Gastrocnemius medialis (tissue), 4 donors: Measurements from ENCODE around the gene ITGA11. TPM values are rescaled to one million over a fixed set of nuclear protein-coding genes. Genes with fewer than 3 reads are reported as not detected.

Experiments
- ATAC-seq, 2 donors: fragments of 150-250 bp; one replicate each; pipeline ENCODE4 v1.9.1; 2016
- DNase-seq, 2 donors: peaks; one replicate each; pipeline ENCODE4 v3.0.0-alpha.2; 2019
- H3K27ac ChIP-seq, 4 donors: fragments of 200-600 bp; sonication (generic); 1 replicate in 1 of 4; 2 replicates in 3 of 4; pipeline ENCODE4 v1.5.1; 2016 to 2018; ENCODE audit warnings: mild to moderate bottlenecking in 2 of 4, moderate library complexity in 1 of 4
- H3K27me3 ChIP-seq, 3 donors: fragments of 200-600 bp; sonication (generic) in 2 of 3; 1 replicate in 1 of 3; 2 replicates in 2 of 3; pipeline versions ENCODE4 v1.5.1 to v1.6.0; 2016 to 2019; ENCODE audit warnings: mild to moderate bottlenecking in 1 of 3, moderate library complexity in 1 of 3
- H3K36me3 ChIP-seq, 2 donors: fragments of 200-600 bp; sonication (generic) in 1 of 2; one replicate each; pipeline ENCODE4 v1.5.1; 2017 to 2018
- H3K4me1 ChIP-seq, 2 donors: fragments of 200-600 bp; sonication (generic) in 1 of 2; one replicate each; pipeline ENCODE4 v1.5.1; 2016 to 2017; ENCODE audit warnings: mild to moderate bottlenecking in 2 of 2
- H3K4me3 ChIP-seq, 4 donors: fragments of 200-600 bp; sonication (generic) in 3 of 4; 1 replicate in 1 of 4; 2 replicates in 3 of 4; pipeline ENCODE4 v1.5.1; 2016 to 2019; ENCODE audit warnings: mild to moderate bottlenecking in 2 of 4
- H3K9me3 ChIP-seq, 3 donors: fragments of 200-600 bp; sonication (generic) in 2 of 3; 1 replicate in 1 of 3; 2 replicates in 2 of 3; pipeline ENCODE4 v1.5.1; 2016 to 2019
- CTCF ChIP-seq, 5 experiments: fragments of 450-650 bp in 3 of 5; fragments of 200-600 bp in 2 of 5; sonication (generic) in 2 of 5; IDR thresholded peaks in 4 of 5; conservative IDR thresholded peaks in 1 of 5; 1 replicate in 4 of 5; 2 replicates in 1 of 5; pipeline ENCODE4 v1.5.1; 2016 to 2019; ENCODE audit warnings: antibody characterized with exemption in 5 of 5, mild to moderate bottlenecking in 3 of 5, moderate library complexity in 3 of 5
- POLR2A ChIP-seq, 2 donors: fragments of 450-650 bp; IDR thresholded peaks; one replicate each; pipeline ENCODE4 v1.6.1; 2017; ENCODE audit warnings: antibody characterized with exemption in 2 of 2, mild to moderate bottlenecking in 2 of 2, moderate library complexity in 2 of 2
- in situ Hi-C, 4 donors: fragments of 200-750 bp; cut with MboI; loops; one replicate each; pipeline versions ENCODE4 v1.15.0 to v1.8.0; 2017; ENCODE audit warnings: low sequenced_read_pairs in 4 of 4
- intact Hi-C: fragments of 100-400 bp; cut with DNase I; formaldehyde crosslinking; loops from one replicate; pipeline ENCODE4 v1.15.1; 2023; ENCODE audit warnings: low total_unique reads
- total RNA-seq, 4 donors: library from RNA; depleted of rRNA; stranded (reverse); fragments of >200 nt; gene quantifications; one replicate each; pipeline versions ENCODE4 v1.1.0 to v1.2.3, GENCODE V29; 2016

Gene ITGA11
- total RNA-seq, 4 donors from 2014 or later: 1.5 to 12.0 (median 2.5) TPM

DNA sequence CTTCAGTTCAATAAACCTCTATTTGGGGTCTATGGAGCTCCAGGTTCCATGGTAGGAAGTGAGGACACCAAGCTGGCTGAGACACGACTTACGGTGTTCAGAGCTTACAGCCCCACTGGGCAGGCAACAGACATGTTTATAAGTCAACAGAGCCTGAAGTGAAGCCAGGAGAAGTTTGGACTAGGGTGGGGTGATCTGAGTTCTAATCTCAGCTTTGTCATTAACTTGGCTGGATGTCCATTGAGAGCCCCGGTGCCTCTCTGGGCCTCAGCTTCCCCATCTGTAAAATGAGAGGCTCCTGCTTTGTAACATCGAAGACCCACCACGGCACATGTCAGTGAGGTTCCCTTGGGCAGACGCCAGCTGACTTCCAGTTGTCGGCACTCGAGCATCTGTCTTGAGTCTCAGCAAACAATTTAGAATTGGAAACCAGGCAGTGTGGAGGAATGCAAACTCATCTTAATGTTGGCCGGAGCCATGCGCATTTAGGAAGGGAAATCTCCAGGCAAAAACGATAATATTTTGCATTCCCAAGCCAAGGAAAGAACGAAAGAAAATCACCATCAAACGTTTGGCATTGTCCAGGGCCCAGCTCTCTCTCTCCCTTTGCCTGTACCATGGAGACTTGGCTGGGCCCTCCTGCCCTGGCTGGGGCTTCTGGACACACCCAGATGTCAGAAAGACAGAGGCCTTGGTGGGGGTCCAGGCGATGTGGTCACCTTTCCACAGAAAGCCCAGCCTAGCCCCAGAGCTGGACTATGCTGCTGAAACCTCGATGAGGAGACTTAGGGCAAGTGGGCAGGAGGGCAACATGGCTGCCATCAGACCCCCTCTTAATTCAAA is 18.4 kb downstream of the ITGA11 start:
- Histone ChIP-seq H3K4me3 (no peak overlapping the region), H3K27ac (no peak overlapping the region), H3K9me3 (no peaks in the 10 kb centered on the region), H3K36me3 (no peaks in the 10 kb centered on the region), H3K27me3 (no peaks in the 10 kb centered on the region), H3K4me1 (peaks cover 0 to 6% of the 10 kb centered on the region in 2 donors)
- DNase-seq: peak in 1 of 2 donors; percentile 44
- TF ChIP-seq CTCF (IDR thresholded peaks at IDR 0.05 in 4 of 5, conservative IDR thresholded peaks at IDR 0.05 in 1 of 5): no peak
- in situ Hi-C loops (no loop called here), intact Hi-C loops (no loop called here)
- no peak for ATAC-seq

GRCh38 chr15:68412218-68412617 is 19.7 kb downstream of the ITGA11 start:
- ATAC-seq (no peak), DNase-seq (no peak)
- no peaks in the 10 kb centered on the region for H3K9me3 ChIP-seq
- H3K4me1 ChIP-seq: peaks cover 0 to 6% of the 10 kb centered on the region in 2 donors
- no peaks in the 10 kb centered on the region for H3K36me3 ChIP-seq
- intact Hi-C loops: no loop called here
- in situ Hi-C loops: no loop called here
- H3K27me3 ChIP-seq: no peaks in the 10 kb centered on the region
- H3K27ac ChIP-seq: no peak overlapping the region
- TF ChIP-seq CTCF (IDR thresholded peaks at IDR 0.05 in 4 of 5, conservative IDR thresholded peaks at IDR 0.05 in 1 of 5) (no peak), POLR2A (IDR thresholded peaks at IDR 0.05) (no peak)
- H3K4me3 ChIP-seq: no peak overlapping the region

- ATAC-seq: no peak
- H3K4me3 ChIP-seq: no peak overlapping the region
- H3K27me3 ChIP-seq: no peaks in the 10 kb centered on the region
- in situ Hi-C loops (no loop called here), intact Hi-C loops (no loop called here)
- H3K27ac ChIP-seq: no peak overlapping the region
- TF ChIP-seq POLR2A (IDR thresholded peaks at IDR 0.05) (no peak), CTCF (IDR thresholded peaks at IDR 0.05 in 4 of 5, conservative IDR thresholded peaks at IDR 0.05 in 1 of 5) (no peak)
- H3K36me3 ChIP-seq: no peaks in the 10 kb centered on the region
- no peaks in the 10 kb centered on the region for H3K9me3 ChIP-seq
- DNase-seq: no peak
- H3K4me1 ChIP-seq: peaks cover 0 to 6% of the 10 kb centered on the region in 2 donors
Measured at GRCh38 chr15:68411735-68412134, 20.2 kb downstream of the ITGA11 start.

DNA sequence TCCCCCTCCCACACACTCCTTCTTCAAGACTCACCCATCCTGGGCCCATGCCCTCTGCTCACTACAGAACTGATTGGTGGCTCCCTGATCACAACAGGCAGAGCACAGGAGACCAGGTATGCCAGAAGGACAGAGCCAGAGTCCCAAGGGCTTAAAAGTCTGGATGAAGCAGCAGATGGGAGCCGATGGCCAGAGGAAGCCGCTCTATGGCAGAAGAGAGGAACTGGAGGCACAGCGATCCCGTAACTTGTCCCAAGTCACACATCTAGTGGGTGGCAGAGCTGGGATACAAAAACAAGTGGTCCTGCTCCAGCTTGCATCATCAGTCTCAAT is 20.7 kb downstream of the ITGA11 start:
- no peaks in the 10 kb centered on the region for H3K36me3 ChIP-seq
- TF ChIP-seq CTCF (IDR thresholded peaks at IDR 0.05 in 4 of 5, conservative IDR thresholded peaks at IDR 0.05 in 1 of 5) (no peak), POLR2A (IDR thresholded peaks at IDR 0.05) (no peak)
- intact Hi-C loops: no loop called here
- DNase-seq (no peak), ATAC-seq (no peak)
- in situ Hi-C loops: no loop called here
- no peak overlapping the region for H3K27ac ChIP-seq
- H3K9me3 ChIP-seq: no peaks in the 10 kb centered on the region
- H3K4me3 ChIP-seq: no peak overlapping the region
- H3K27me3 ChIP-seq: no peaks in the 10 kb centered on the region
- H3K4me1 ChIP-seq: peaks cover 0 to 6% of the 10 kb centered on the region in 2 donors
